Fibroblast of the aortic adventitia (primary cell): Measurements from ENCODE around the gene NINJ1. TPM values are rescaled to one million over a fixed set of nuclear protein-coding genes. Genes with fewer than 3 reads are reported as not detected.

Experiments used
- DNase-seq: peaks from one replicate; pipeline ENCODE4 v3.0.0-alpha.2; 2010; ENCODE audit warnings: low read depth
- H3K4me3 ChIP-seq: 2 replicates; pipeline ENCODE4 v1.5.1; 2011; ENCODE audit warnings: low read depth, mild to moderate bottlenecking, control low read depth, low read length, moderate library complexity
- CTCF ChIP-seq: IDR thresholded peaks from 2 replicates; pipeline ENCODE4 v1.5.1; 2011; ENCODE audit warnings: mild to moderate bottlenecking, low read length, control low read depth, inconsistent platforms; ENCODE audit not compliant: insufficient read depth
- total RNA-seq: library from RNA; depleted of rRNA; stranded (reverse); fragments of >200 nt; gene quantifications from 2 replicates; pipeline ENCODE4 v1.2.3, GENCODE V29; 2012; ENCODE audit warnings: low replicate concordance

Gene NINJ1
- total RNA-seq, 1 donor = 14.6 TPM

GRCh38 chr9:93112864-93113389 lies 21.1 kb downstream of the NINJ1 start:
- DNase-seq = no peak
- no peak for TF ChIP-seq CTCF
- H3K4me3 ChIP-seq = no peak overlapping the region

GRCh38 chr9:93112116-93112863 lies 21.8 kb downstream of the NINJ1 start:
- no peak for TF ChIP-seq CTCF
- DNase-seq = no peak
- no peak overlapping the region for H3K4me3 ChIP-seq

GRCh38 chr9:93111371-93112115 lies 22.5 kb downstream of the NINJ1 start:
- no peak for TF ChIP-seq CTCF

GRCh38 chr9:93111001-93111370 lies 23.1 kb downstream of the NINJ1 start:
- TF ChIP-seq CTCF = no peak
- DNase-seq = no peak
- H3K4me3 ChIP-seq = no peak overlapping the region

More at GRCh38 chr9:93111371-93112115, 22.5 kb downstream of the NINJ1 start:
- H3K4me3 ChIP-seq = no peak overlapping the region
- DNase-seq = no peak

GRCh38 chr9:93110311-93110855 lies 23.7 kb downstream of the NINJ1 start:
- no peak for TF ChIP-seq CTCF
- no peak overlapping the region for H3K4me3 ChIP-seq
- no peak for DNase-seq

GRCh38 chr9:93108291-93109041 lies 25.6 kb downstream of the NINJ1 start:
- TF ChIP-seq CTCF = no peak
- no peak for DNase-seq
- no peak overlapping the region for H3K4me3 ChIP-seq
